ENCODE results near the gene ALDH3A2.
"Not testable (repeated sequence)": the region's sequence is repeated elsewhere in the genome, so short reads cannot be mapped to it uniquely, and the experiment has no call there.

Gene ALDH3A2

GRCh38 chr17:19651451-19652238, 3.1 kb downstream of the ALDH3A2 start:
- DNase-seq, result no peak

DNA sequence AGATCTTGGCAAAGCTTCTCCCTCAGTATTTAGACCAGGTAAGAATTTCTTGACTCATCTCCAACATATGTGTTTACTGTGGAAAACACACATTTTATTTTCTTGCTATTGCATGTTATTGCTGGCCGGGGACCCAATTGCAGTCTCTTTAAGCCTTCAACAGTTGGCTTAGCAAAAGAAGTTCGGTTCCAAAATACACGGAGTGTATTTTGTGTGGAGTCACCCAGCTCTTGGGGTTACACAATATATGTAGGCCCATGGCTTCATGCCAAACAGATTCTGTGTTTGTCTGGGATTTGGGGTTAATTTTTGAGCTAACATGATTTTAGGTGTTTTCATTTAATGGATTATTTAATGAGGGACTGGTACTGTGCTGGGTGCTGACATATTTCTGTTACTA, 4.0 kb downstream of the ALDH3A2 start:
- DNase-seq, result no peak

DNA sequence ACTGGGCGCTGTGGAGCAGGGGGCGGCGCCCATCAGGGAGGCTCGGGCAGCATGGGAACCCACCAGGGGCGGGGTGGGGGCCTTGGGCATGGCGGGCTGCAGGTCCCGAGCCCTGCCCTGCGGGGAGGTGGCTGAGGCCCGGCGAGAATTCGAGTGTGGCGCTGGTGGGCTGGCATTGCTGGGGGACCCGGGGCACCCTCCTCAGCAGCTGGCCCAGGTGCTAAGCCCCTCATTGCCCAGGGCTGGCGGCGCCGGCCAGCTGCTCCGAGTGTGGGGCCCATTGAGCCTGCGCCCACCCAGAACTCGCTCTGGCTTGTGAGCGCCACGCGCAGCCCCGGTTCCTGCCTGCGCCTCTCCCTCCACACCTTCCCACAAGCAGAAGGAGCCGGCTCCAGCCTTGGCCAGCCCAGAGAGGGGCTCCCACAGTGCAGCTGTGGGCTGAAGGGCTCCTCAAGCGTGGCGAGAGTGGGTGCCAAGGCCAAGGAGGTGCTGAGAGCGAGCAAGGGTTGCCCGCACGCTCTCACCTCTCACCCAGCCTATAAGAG, 5.9 kb downstream of the ALDH3A2 start:
- no peak for DNase-seq

GRCh38 chr17:19654896-19655295, 6.3 kb downstream of the ALDH3A2 start:
- no peak for DNase-seq

GRCh38 chr17:19656336-19656735, 7.8 kb downstream of the ALDH3A2 start:
- no peak for DNase-seq

DNA sequence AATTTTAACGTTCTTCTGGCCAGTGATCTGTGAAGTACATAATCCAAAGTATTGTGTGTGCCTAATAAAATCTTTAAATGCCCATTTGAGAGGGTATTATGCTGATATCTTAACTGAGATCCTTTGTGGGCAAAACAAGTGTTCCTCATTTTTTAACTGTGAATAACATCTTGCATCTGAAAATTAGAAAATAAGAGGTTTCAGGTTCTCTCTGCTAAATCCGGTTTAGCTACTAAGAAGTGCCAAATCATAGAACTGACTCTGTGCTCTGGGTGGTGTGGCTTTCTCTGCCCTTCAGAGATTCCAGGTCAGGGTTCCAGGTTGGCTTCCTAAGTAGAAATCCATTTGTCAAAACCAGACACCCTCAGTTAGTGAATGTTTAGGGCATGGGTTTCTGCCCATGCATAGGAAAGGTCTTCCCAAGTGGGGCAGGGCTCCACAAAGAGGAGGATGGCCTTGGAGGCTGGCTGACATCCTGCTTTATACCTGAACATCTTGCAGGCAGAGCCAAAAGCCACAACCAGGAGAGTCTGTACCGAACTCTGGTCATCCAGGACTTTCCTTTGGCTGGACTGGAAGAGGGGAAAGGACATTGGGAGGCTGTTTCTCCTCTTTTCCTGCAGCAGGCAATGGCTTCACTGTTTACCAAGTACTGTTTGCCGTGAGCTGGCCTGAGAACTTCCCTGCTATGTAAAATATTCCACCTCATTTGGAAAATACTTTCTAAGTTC, 8.5 kb downstream of the ALDH3A2 start:
- DNase-seq, result no peak

DNA sequence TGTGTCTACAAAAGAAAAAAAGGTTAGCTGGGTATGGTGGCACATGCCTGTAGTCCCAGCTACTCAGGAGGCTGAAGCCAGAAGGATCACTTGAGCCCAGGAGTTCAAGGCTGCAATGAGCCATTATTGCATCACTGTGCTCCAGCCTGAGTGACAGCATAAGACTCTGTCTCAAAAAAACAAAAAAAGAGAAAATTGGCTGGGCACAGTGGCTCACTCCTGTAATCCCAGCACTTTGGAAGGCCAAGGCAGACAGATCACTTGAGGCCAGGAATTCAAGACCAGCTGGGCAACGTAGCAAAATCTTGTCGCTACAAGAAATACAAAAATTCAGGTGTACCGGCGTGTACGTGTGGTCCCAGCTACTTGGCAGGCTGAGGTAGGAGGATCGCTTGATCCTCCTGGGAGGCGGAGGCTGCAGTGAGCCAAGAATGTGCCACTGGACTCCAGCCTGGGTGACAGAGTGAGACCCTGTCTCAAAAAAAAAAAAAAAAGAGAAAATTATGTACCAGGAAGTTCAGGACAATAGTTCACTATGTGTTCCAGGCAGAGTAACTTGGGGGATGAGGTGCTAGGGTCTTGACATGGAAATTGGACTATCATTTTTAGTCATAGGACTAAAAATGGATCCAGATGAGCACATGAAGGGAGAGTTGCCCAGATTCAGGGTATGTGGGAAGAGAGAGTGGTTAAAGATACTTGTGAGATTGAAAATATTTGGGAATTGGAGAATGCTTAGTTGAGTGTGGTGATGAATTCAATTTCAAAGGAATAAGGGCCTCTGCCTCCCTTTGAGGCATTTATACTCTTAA, 11.0 kb downstream of the ALDH3A2 start:
- DNase-seq, result no peak

- DNase-seq, result no peak
These were observed 11.8 kb downstream of the ALDH3A2 start for GRCh38 chr17:19660219-19660870.

- no peak for DNase-seq
These were observed 12.6 kb downstream of the ALDH3A2 start for GRCh38 chr17:19661121-19661520.

DNA sequence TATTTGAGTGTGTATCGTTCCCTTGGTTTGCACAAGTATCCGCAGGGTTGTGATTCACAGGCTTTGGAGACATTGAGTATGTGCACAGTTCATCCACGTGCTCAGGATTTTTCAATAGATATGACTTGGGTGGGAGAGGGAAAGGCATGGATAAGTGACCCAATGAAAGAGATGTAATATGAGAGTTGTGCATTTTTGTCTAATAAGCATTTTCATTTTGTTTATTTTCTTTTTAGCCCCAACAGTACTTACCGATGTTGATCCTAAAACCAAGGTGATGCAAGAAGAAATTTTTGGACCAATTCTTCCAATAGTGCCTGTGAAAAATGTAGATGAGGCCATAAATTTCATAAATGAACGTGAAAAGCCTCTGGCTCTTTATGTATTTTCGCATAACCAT, 14.5 kb downstream of the ALDH3A2 start:
- no peak for DNase-seq

DNA sequence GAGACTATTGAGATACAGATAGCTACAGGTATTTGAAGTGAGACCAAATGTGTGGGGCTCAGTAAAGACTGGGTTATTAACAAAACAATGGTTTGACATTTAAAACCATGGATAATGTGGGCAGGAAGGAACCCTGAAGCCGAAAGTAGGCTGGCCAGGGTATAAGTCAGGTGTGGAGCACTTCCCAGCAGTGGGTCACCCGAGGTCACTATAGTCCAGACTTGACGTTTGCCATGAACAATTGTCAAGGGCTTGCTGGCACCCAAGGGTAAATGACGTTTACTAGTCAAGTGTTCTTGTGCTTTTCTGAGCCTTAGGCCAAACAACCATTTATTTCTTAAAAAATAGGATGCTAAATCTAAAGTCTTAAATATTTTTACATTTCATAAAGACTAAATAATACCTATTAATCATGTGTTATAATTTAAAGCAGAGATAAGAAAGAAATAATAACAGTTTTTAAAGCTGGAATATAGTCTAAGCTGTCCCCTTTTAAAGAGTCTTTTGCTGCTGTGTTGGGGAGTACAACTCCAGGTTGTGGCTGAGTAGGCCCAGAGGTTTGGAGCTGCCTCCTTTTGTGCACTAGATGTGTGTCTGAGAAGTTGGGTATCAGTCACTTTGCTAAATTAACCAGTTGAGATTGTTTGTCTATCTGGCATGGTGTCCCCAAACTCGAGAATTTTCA, 15.7 kb downstream of the ALDH3A2 start:
- DNase-seq, result no peak

- DNase-seq, result no peak
These were observed 16.2 kb downstream of the ALDH3A2 start for GRCh38 chr17:19664821-19665181.

GRCh38 chr17:19669680-19670079, 21.1 kb downstream of the ALDH3A2 start:
- not testable (repeated sequence) for DNase-seq

DNA sequence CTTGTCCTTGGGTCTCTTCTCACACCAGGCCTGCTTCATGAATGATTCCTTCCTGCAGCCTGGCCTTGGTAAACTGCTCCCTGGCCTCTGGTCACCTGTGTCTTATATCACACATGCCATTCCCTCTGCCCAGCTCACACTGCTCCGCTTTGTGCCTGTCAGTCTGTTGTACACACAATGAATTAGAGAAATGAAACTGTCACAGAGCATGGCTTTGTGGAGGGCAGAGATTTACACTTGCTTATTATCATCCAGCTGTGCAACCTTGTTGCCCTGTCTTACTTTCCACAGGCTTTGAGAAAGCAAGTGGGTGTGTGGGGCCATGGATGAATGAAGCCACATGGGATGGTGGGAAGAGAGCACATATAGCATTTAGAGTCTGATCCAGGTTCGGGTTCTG, 22.4 kb downstream of the ALDH3A2 start:
- no peak for DNase-seq

GRCh38 chr17:19671433-19671832, 22.9 kb downstream of the ALDH3A2 start:
- DNase-seq, result no peak

DNA sequence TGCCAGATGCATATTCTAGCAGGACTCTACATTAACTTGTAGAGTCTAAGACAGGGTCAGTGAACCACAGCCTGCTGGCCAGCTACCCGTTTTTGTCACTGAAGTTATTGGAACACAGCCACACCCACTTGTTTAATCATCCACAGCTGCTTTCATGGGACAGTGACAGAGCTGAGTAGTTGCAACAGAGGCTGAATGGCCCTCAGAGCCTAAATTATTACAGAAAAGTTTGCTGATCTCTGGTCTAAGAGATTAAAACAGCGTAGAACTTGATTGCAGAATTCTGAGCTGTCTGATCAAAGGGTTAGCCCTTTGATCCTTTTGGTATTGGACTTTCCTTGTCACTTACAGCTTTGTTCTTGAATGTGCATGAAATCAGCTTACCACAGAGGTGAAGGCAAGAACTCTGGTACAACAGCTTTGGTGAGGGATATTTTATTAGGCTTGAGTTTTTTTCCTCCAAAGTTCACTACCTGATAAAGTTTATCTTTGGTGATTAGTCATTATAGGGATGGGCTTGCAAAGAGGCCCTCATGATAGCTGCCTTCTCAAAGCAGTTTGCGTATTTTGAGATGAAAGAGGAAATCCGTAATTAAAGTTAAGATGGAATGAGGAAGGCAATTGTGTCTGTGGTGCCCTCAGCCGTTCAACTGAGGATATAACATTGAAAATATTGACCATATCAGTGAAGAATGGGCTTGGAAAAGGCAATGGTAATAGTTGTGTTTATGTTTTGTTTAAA, 23.6 kb downstream of the ALDH3A2 start:
- no peak for DNase-seq

DNA sequence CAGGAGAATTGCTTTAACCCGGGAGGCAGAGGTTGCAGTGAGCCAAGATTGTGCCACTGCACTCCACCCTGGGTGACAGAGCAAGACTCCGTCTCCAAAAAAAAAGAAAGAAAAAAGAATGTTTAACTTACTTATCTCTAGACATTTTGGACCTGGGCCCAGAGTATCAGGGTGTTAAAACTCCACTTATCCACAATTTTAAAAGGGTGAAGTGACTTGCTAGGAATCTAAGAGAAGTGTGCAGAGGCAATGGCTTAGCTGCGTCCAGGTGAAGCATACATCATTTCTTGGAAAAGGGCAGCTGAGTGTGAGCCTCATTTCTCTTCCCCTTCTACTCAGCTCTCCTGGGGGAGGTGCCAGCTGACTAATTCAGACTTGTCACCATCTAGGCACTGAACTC, 25.1 kb downstream of the ALDH3A2 start:
- DNase-seq, result no peak

- DNase-seq, result no peak
These were observed 28.3 kb downstream of the ALDH3A2 start for GRCh38 chr17:19676896-19677295.

DNA sequence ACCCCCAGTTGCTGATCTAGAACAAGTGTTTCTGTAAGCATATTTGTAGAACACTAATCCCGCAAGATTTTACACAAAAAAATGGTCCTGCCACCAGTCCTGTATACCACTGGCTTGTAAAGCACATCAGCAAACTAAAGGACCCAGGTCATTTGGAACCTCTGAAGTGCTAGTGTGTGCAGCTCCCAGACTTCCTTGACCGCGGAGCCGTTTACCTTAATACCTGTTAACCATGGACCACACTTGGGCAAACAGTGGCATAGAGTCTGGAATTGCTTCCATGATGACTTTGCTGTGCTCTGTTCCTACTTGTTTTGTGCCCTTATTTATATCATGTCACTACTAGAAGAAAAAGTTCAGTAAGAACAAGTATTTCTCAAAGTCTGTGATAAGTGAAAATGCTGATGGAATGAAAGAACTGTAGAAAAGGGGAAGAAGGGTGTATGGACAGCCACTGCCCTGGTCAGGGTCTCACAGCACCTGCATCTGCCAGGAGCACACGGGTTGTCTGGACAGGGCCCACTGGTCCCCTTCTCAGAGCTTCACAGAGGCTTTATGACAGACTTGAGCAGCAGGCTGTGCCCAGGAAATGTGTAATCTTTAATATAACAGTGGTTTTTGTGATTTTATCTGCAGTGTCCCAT, 29.3 kb downstream of the ALDH3A2 start:
- DNase-seq, result no peak

- DNase-seq, result no peak
These were observed 30.3 kb downstream of the ALDH3A2 start for GRCh38 chr17:19678581-19679453.
